ENCODE measurements around the gene LDLRAD1.

DNA sequence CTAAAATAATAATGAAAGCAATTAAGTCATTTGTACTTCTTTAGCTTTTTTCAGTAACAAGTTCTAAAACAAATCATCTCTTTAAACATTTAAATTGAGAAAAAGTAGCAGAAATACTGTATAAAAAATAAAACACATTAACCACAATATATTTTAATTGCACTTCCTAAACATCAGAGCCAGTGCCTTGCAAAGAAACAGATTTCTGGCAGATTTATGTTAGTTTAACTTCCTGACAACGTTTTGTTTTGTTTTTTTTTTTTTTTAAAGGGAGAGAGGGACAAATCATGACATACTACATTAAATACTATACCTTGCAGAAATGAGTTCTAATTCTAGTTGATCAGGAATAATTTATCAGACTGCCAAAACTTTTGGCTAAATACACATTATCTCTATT lies 23.8 kb upstream of the LDLRAD1 start:
- TF ChIP-seq, protein P1, sequence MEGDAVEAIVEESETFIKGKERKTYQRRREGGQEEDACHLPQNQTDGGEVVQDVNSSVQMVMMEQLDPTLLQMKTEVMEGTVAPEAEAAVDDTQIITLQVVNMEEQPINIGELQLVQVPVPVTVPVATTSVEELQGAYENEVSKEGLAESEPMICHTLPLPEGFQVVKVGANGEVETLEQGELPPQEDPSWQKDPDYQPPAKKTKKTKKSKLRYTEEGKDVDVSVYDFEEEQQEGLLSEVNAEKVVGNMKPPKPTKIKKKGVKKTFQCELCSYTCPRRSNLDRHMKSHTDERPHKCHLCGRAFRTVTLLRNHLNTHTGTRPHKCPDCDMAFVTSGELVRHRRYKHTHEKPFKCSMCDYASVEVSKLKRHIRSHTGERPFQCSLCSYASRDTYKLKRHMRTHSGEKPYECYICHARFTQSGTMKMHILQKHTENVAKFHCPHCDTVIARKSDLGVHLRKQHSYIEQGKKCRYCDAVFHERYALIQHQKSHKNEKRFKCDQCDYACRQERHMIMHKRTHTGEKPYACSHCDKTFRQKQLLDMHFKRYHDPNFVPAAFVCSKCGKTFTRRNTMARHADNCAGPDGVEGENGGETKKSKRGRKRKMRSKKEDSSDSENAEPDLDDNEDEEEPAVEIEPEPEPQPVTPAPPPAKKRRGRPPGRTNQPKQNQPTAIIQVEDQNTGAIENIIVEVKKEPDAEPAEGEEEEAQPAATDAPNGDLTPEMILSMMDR (IDR thresholded peaks at IDR 0.05 in 2 of 3, conservative IDR thresholded peaks at IDR 0.05 in 1 of 3; ENCODE audit: borderline replicate concordance in 1 of 3, insufficient read depth in 1 of 3, low read depth in 2 of 3, low read length in 2 of 3), result no peak
- TF ChIP-seq EZH2 (IDR thresholded peaks at IDR 0.05) (no peak), YY1 (IDR thresholded peaks at IDR 0.05; ENCODE audit: extremely low read depth, insufficient replicate concordance, low read depth, low read length) (no peak), ZFX (IDR thresholded peaks at IDR 0.05) (no peak)

All from HCT116 (cell line).